ENCODE measurements around the gene OR2A2. TPM values are rescaled to one million over a fixed set of nuclear protein-coding genes. Genes with fewer than 3 reads are reported as not detected.

Gene OR2A2
- total and polyA plus RNA-seq, 2 donors (not counting 3 experiments of a cell fraction or from before 2014, with no cell fraction given), result not detected

- no peak overlapping the region for H3K4me3 ChIP-seq (replicated peaks in 1 of 3; ENCODE audit: insufficient read depth in 1 of 3, low read depth in 1 of 3, low read length in 3 of 3)
- ChIA-PET CTCF (no interaction called here), POLR2A (no interaction called here)
- H2AFZ ChIP-seq (ENCODE audit: low read depth, low read length), result no peak overlapping the region
- dilution Hi-C loops (cut with MboI; ENCODE audit: extremely low pct_ligation_motif_present, low sequenced_read_pairs) (no loop called here), intact Hi-C loops (cut with micrococcal nuclease) (no loop called here)
- H3K79me2 ChIP-seq (ENCODE audit: control insufficient read depth, insufficient read depth, low read length), result no peaks in the 10 kb centered on the region
- no peak for DNase-seq (ENCODE audit: low read depth, low spot score)
- no peaks in the 10 kb centered on the region for H3K4me1 ChIP-seq (ENCODE audit: control insufficient read depth, extremely low read depth, insufficient read depth, low read length)
- H3K27me3 ChIP-seq (ENCODE audit: control insufficient read depth in 2 of 2, insufficient read depth in 2 of 2, low read length in 2 of 2), result peaks cover 0 to 2% of the 10 kb centered on the region in 2 experiments
- H3K9me1 ChIP-seq (replicated peaks; ENCODE audit: control insufficient read depth, extremely low read depth, insufficient read depth, low read length), result no peaks in the 10 kb centered on the region
- FAIRE-seq, result no peak
- H3K9me3 ChIP-seq (replicated peaks; ENCODE audit: control insufficient read depth, insufficient read depth, low read length), result no peaks in the 10 kb centered on the region
- H3K27ac ChIP-seq (ENCODE audit: insufficient read depth, low read depth, low read length), result no peak overlapping the region
- no peaks in the 10 kb centered on the region for H3K36me3 ChIP-seq (ENCODE audit: control insufficient read depth in 2 of 2, extremely low read depth in 1 of 2, insufficient read depth in 2 of 2, low read length in 2 of 2)
- no peak overlapping the region for H3K4me2 ChIP-seq (ENCODE audit: insufficient read depth, low read length)
- H4K20me1 ChIP-seq (replicated peaks; ENCODE audit: control insufficient read depth, extremely low read depth, insufficient read depth, low read length), result no peaks in the 10 kb centered on the region
- no peak overlapping the region for H3K9ac ChIP-seq (replicated peaks; ENCODE audit: extremely low read depth, insufficient read depth, low read length)
- no TSS peak for BruUV-seq (replicated peaks)
- TF ChIP-seq, protein P1, sequence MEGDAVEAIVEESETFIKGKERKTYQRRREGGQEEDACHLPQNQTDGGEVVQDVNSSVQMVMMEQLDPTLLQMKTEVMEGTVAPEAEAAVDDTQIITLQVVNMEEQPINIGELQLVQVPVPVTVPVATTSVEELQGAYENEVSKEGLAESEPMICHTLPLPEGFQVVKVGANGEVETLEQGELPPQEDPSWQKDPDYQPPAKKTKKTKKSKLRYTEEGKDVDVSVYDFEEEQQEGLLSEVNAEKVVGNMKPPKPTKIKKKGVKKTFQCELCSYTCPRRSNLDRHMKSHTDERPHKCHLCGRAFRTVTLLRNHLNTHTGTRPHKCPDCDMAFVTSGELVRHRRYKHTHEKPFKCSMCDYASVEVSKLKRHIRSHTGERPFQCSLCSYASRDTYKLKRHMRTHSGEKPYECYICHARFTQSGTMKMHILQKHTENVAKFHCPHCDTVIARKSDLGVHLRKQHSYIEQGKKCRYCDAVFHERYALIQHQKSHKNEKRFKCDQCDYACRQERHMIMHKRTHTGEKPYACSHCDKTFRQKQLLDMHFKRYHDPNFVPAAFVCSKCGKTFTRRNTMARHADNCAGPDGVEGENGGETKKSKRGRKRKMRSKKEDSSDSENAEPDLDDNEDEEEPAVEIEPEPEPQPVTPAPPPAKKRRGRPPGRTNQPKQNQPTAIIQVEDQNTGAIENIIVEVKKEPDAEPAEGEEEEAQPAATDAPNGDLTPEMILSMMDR (IDR thresholded peaks at IDR 0.05; ENCODE audit: extremely low read depth in 1 of 2, insufficient read depth in 1 of 2, low read depth in 1 of 2, low read length in 2 of 2), result no peak
- TF ChIP-seq POLR2AphosphoS5 (IDR thresholded peaks at IDR 0.05; ENCODE audit: insufficient read depth, low read depth, low read length) (no peak), MYC (IDR thresholded peaks at IDR 0.05; ENCODE audit: low read depth, low read length) (no peak), GATA2 (IDR thresholded peaks at IDR 0.05; ENCODE audit: insufficient read depth, insufficient read length, low read depth, low read length) (no peak), EZH2 (IDR thresholded peaks at IDR 0.05; ENCODE audit: borderline replicate concordance, low read depth, low read length, severe bottlenecking) (no peak), MAX (IDR thresholded peaks at IDR 0.05; ENCODE audit: insufficient read depth, insufficient read length) (no peak), FOS (IDR thresholded peaks at IDR 0.05; ENCODE audit: borderline replicate concordance, insufficient read depth, low read length) (no peak), JUN (IDR thresholded peaks at IDR 0.05; ENCODE audit: borderline replicate concordance, insufficient read depth, insufficient read length, low read depth) (no peak), POLR2A (IDR thresholded peaks at IDR 0.05; ENCODE audit: low read depth, low read length) (no peak)
Observed at GRCh38 chr7:144118341-144118740, 9.0 kb downstream of the OR2A2 start.

All from endothelial cell of umbilical vein (primary cell).